Activated B cell treated with CpG ODN at 0.5 μM for 24 hours (primary cell): ENCODE data around the gene KIAA1958. TPM values are rescaled to one million over a fixed set of nuclear protein-coding genes. Genes with fewer than 3 reads are reported as not detected.

ENCODE experiments used
- ATAC-seq: fragments of 200-7000 bp; cut with Tn5 transposase; one replicate; pipeline ENCODE4 v1.10.0; 2021; ENCODE audit warnings: low read depth, mild to moderate bottlenecking, moderate library complexity
- CTCF ChIA-PET: fragments of 350-600 bp; sonication (Branson Sonifier 250); formaldehyde crosslinking; loops from one replicate; lab custom pipeline; 2021; ENCODE audit warnings: antibody characterized with exemption; lab: Charles Lee
- POLR2A ChIA-PET: fragments of 350-600 bp; sonication (Branson Sonifier 250); formaldehyde crosslinking; loops from one replicate; lab custom pipeline; 2021; ENCODE audit warnings: antibody characterized with exemption; lab: Charles Lee
- DNase-seq: peaks from one replicate; pipeline ENCODE4 v3.0.0; 2022
- H3K27ac Mint-ChIP-seq: one replicate; pipeline ENCODE4 v1.8.0; 2020; ENCODE audit warnings: mixed read lengths
- H3K27me3 Mint-ChIP-seq: one replicate; pipeline ENCODE4 v1.8.0; 2021; ENCODE audit warnings: mixed read lengths
- H3K36me3 Mint-ChIP-seq: one replicate; pipeline ENCODE4 v1.8.0; 2021; ENCODE audit warnings: low read depth, mixed read lengths
- H3K4me1 Mint-ChIP-seq: one replicate; pipeline ENCODE4 v1.8.0; 2021; ENCODE audit warnings: mixed read lengths
- H3K4me3 Mint-ChIP-seq: one replicate; pipeline ENCODE4 v1.8.0; 2020; ENCODE audit warnings: mild to moderate bottlenecking, mixed read lengths
- H3K9me3 Mint-ChIP-seq: one replicate; pipeline ENCODE4 v1.8.0; 2020; ENCODE audit warnings: mixed read lengths
- CTCF ChIP-seq: fragments of 200-600 bp; IDR thresholded peaks from one replicate; pipeline ENCODE4 v1.8.0; 2022; ENCODE audit warnings: antibody characterized with exemption, mild to moderate bottlenecking
- intact Hi-C: fragments of 100-400 bp; cut with micrococcal nuclease; formaldehyde crosslinking; loops from one replicate; pipeline ENCODE4 v1.15.1; 2024
- total RNA-seq: library from RNA; stranded (reverse); gene quantifications from 2 replicates; pipeline ENCODE4 v1.2.3, GENCODE V29; 2022

KIAA1958 gene
- total RNA-seq, 1 donor from 2014 or later = 7.4 TPM

- ATAC-seq (no peak), DNase-seq (no peak)
- ChIA-PET POLR2A (no interaction called here), CTCF (no interaction called here)
- Mint-ChIP-seq H3K27ac (no peak overlapping the region), H3K36me3 (peaks cover 17% of the 10 kb centered on the region), H3K4me3 (no peak overlapping the region), H3K9me3 (no peaks in the 10 kb centered on the region), H3K27me3 (no peaks in the 10 kb centered on the region), H3K4me1 (peaks cover 8% of the 10 kb centered on the region)
- intact Hi-C loops = no loop called here
- no peak for TF ChIP-seq CTCF
Measured at GRCh38 chr9:112571624-112572355, 85.2 kb downstream of the KIAA1958 start.

GRCh38 chr9:112572416-112572815, 85.8 kb downstream of the KIAA1958 start:
- Mint-ChIP-seq H3K9me3 (no peaks in the 10 kb centered on the region), H3K4me3 (no peak overlapping the region), H3K27me3 (no peaks in the 10 kb centered on the region), H3K27ac (no peak overlapping the region), H3K36me3 (peaks cover 17% of the 10 kb centered on the region), H3K4me1 (peaks cover 8% of the 10 kb centered on the region)
- POLR2A ChIA-PET = no interaction called here
- TF ChIP-seq CTCF = no peak
- no peak for ATAC-seq
- no peak for DNase-seq
- CTCF ChIA-PET = no interaction called here
- intact Hi-C loops = no loop called here

DNA sequence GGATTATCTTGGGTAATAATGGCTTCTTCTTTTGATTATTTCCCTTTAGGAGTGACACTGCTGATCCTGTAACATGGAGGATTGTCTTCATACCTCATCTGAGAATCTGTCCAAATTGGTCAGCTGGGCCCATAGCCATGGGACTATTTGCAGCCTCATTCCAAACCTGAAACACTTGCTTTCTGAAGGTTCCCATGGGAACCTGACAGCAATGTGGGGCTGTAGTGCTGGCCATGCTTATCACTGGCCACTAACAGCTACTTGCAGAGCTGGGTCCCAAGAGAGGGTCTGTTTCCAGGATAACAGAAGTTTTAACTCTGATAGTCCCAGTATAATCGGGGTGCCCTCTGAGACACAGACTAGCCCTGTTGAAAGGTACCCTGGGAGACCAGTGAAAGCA, 87.4 kb downstream of the KIAA1958 start:
- H3K9me3 Mint-ChIP-seq = no peaks in the 10 kb centered on the region
- ChIA-PET CTCF (no interaction called here), POLR2A (no interaction called here)
- TF ChIP-seq CTCF = no peak
- no peak overlapping the region for H3K4me3 Mint-ChIP-seq
- H3K27ac Mint-ChIP-seq = no peak overlapping the region
- H3K4me1 Mint-ChIP-seq = peaks cover 8% of the 10 kb centered on the region
- peaks cover 17% of the 10 kb centered on the region for H3K36me3 Mint-ChIP-seq
- ATAC-seq (no peak), DNase-seq (no peak)
- no peaks in the 10 kb centered on the region for H3K27me3 Mint-ChIP-seq
- intact Hi-C loops = no loop called here

DNA sequence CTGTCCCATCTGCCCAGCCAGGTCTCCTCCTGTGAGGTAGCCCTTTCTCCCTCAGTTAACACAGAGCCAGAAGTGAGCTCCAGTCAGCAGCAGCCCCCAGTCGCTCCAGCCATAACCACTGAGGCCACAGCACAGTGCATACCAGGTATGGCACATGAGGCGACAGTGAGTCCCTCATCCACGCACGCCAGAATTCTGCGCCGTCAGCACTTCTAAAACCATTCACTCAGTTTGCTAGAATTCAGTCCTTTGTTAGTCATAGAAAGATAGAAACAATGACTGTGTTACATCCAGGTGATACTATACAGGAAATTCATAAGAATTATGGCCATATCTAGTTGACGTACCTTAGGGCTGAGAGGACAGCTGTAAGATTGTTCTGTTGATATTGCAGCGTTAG, 88.5 kb downstream of the KIAA1958 start:
- no peak overlapping the region for H3K27ac Mint-ChIP-seq
- ATAC-seq (no peak), DNase-seq (no peak)
- ChIA-PET POLR2A (no interaction called here), CTCF (no interaction called here)
- no peaks in the 10 kb centered on the region for H3K27me3 Mint-ChIP-seq
- intact Hi-C loops = no loop called here
- peaks cover 17% of the 10 kb centered on the region for H3K36me3 Mint-ChIP-seq
- no peaks in the 10 kb centered on the region for H3K9me3 Mint-ChIP-seq
- H3K4me1 Mint-ChIP-seq = peaks cover 8% of the 10 kb centered on the region
- no peak overlapping the region for H3K4me3 Mint-ChIP-seq
- no peak for TF ChIP-seq CTCF

GRCh38 chr9:112581469-112582176, 95.0 kb downstream of the KIAA1958 start:
- ChIA-PET CTCF (no interaction called here), POLR2A (interaction anchor here (0.6 kb wide), 1 partner anchor 21 kb away, joined by 10 read pairs; no protein-coding TSS in a partner anchor)
- intact Hi-C loops = no loop called here
- Mint-ChIP-seq H3K4me1 (no peaks in the 10 kb centered on the region), H3K9me3 (no peaks in the 10 kb centered on the region), H3K4me3 (no peak overlapping the region), H3K27ac (no peak overlapping the region), H3K27me3 (no peaks in the 10 kb centered on the region), H3K36me3 (no peaks in the 10 kb centered on the region)
- ATAC-seq (no peak), DNase-seq (no peak)
- no peak for TF ChIP-seq CTCF
